H1 (cell line): ENCODE data around the gene FARS2. TPM values are rescaled to one million over a fixed set of nuclear protein-coding genes. Genes with fewer than 3 reads are reported as not detected.

Experiments used
- polyA plus RNA-seq, 7 experiments: library from polyadenylated mRNA; depleted of rRNA in 3 of 7; stranded (reverse) in 5 of 7; unstranded in 2 of 7; fragments of >200 nt in 5 of 7; fragments of 200-250 nt in 2 of 7; gene quantifications; 1 replicate in 5 of 7; 2 replicates in 1 of 7; 4 replicates in 1 of 7; pipeline versions ENCODE4 v1.2.1 to v1.2.3, GENCODE V29; 2011 to 2013; ENCODE audit warnings: missing spikeins in 2 of 7, mixed read lengths in 2 of 7
- total RNA-seq: library from RNA; stranded (reverse); fragmentation: NEBNext Ultra II Directional; extraction: Animal tissue kit (Norgen Biotek cat#: 25700); gene quantifications from 2 replicates; pipeline ENCODE4 v1.2.1, GENCODE V29; 2021
- TF ChIP-seq, protein P1 (sequence below): fragments of 300-600 bp; sonication (generic); IDR thresholded peaks from 2 replicates; pipeline ENCODE4 v1.7.1; 2012; ENCODE audit warnings: low read length, moderate library complexity, mild to moderate bottlenecking, inconsistent platforms; ENCODE audit not compliant: insufficient replicate concordance

Gene FARS2
- total and polyA plus RNA-seq, 2 of the 8 experiments (the other 6 are each of a cell fraction or from before 2014, with no cell fraction given) = 11.7 to 14.4 TPM

DNA sequence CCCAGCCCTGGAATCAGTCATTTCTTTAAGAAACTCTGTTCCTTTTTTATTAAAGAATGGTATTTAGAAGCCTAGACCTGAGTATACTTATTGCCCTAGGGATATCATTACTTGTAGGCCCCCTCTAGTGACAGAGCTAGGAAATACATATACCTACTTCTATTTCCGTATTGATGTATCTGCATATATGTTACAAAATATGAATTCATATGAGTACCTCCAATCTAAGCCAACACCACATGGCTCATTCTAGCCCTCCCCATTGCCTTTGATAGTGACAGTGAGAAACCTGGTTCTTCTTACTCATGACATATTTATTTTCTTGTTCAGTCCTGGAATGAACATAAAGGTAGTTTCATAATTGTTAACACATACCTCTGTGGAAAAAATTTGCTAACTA is 137.2 kb downstream of the FARS2 start (continued):
- TF ChIP-seq, protein P1, sequence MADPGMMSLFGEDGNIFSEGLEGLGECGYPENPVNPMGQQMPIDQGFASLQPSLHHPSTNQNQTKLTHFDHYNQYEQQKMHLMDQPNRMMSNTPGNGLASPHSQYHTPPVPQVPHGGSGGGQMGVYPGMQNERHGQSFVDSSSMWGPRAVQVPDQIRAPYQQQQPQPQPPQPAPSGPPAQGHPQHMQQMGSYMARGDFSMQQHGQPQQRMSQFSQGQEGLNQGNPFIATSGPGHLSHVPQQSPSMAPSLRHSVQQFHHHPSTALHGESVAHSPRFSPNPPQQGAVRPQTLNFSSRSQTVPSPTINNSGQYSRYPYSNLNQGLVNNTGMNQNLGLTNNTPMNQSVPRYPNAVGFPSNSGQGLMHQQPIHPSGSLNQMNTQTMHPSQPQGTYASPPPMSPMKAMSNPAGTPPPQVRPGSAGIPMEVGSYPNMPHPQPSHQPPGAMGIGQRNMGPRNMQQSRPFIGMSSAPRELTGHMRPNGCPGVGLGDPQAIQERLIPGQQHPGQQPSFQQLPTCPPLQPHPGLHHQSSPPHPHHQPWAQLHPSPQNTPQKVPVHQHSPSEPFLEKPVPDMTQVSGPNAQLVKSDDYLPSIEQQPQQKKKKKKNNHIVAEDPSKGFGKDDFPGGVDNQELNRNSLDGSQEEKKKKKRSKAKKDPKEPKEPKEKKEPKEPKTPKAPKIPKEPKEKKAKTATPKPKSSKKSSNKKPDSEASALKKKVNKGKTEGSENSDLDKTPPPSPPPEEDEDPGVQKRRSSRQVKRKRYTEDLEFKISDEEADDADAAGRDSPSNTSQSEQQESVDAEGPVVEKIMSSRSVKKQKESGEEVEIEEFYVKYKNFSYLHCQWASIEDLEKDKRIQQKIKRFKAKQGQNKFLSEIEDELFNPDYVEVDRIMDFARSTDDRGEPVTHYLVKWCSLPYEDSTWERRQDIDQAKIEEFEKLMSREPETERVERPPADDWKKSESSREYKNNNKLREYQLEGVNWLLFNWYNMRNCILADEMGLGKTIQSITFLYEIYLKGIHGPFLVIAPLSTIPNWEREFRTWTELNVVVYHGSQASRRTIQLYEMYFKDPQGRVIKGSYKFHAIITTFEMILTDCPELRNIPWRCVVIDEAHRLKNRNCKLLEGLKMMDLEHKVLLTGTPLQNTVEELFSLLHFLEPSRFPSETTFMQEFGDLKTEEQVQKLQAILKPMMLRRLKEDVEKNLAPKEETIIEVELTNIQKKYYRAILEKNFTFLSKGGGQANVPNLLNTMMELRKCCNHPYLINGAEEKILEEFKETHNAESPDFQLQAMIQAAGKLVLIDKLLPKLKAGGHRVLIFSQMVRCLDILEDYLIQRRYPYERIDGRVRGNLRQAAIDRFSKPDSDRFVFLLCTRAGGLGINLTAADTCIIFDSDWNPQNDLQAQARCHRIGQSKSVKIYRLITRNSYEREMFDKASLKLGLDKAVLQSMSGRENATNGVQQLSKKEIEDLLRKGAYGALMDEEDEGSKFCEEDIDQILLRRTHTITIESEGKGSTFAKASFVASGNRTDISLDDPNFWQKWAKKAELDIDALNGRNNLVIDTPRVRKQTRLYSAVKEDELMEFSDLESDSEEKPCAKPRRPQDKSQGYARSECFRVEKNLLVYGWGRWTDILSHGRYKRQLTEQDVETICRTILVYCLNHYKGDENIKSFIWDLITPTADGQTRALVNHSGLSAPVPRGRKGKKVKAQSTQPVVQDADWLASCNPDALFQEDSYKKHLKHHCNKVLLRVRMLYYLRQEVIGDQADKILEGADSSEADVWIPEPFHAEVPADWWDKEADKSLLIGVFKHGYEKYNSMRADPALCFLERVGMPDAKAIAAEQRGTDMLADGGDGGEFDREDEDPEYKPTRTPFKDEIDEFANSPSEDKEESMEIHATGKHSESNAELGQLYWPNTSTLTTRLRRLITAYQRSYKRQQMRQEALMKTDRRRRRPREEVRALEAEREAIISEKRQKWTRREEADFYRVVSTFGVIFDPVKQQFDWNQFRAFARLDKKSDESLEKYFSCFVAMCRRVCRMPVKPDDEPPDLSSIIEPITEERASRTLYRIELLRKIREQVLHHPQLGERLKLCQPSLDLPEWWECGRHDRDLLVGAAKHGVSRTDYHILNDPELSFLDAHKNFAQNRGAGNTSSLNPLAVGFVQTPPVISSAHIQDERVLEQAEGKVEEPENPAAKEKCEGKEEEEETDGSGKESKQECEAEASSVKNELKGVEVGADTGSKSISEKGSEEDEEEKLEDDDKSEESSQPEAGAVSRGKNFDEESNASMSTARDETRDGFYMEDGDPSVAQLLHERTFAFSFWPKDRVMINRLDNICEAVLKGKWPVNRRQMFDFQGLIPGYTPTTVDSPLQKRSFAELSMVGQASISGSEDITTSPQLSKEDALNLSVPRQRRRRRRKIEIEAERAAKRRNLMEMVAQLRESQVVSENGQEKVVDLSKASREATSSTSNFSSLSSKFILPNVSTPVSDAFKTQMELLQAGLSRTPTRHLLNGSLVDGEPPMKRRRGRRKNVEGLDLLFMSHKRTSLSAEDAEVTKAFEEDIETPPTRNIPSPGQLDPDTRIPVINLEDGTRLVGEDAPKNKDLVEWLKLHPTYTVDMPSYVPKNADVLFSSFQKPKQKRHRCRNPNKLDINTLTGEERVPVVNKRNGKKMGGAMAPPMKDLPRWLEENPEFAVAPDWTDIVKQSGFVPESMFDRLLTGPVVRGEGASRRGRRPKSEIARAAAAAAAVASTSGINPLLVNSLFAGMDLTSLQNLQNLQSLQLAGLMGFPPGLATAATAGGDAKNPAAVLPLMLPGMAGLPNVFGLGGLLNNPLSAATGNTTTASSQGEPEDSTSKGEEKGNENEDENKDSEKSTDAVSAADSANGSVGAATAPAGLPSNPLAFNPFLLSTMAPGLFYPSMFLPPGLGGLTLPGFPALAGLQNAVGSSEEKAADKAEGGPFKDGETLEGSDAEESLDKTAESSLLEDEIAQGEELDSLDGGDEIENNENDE = no peak
